Activated naive CD8-positive, alpha-beta T cell (primary cell): ENCODE results near the gene TUBA1C.
"Not testable (repeated sequence)": the region's sequence is repeated elsewhere in the genome, so short reads cannot be mapped to it uniquely, and the experiment has no call there.

Source experiments
- H3K27ac Mint-ChIP-seq: one replicate; pipeline ENCODE4 v1.8.0; 2021; ENCODE audit warnings: mixed read lengths
- H3K27me3 Mint-ChIP-seq: one replicate; pipeline ENCODE4 v1.8.0; 2021; ENCODE audit warnings: mixed read lengths
- H3K36me3 Mint-ChIP-seq: one replicate; pipeline ENCODE4 v1.8.0; 2021; ENCODE audit warnings: mixed read lengths
- H3K4me1 Mint-ChIP-seq: one replicate; pipeline ENCODE4 v1.8.0; 2021; ENCODE audit warnings: low read depth, mixed read lengths
- H3K4me3 Mint-ChIP-seq: one replicate; pipeline ENCODE4 v1.8.0; 2021; ENCODE audit warnings: mild to moderate bottlenecking, mixed read lengths
- H3K9me3 Mint-ChIP-seq: one replicate; pipeline ENCODE4 v1.8.0; 2021; ENCODE audit warnings: low read depth, mixed read lengths

TUBA1C gene

DNA sequence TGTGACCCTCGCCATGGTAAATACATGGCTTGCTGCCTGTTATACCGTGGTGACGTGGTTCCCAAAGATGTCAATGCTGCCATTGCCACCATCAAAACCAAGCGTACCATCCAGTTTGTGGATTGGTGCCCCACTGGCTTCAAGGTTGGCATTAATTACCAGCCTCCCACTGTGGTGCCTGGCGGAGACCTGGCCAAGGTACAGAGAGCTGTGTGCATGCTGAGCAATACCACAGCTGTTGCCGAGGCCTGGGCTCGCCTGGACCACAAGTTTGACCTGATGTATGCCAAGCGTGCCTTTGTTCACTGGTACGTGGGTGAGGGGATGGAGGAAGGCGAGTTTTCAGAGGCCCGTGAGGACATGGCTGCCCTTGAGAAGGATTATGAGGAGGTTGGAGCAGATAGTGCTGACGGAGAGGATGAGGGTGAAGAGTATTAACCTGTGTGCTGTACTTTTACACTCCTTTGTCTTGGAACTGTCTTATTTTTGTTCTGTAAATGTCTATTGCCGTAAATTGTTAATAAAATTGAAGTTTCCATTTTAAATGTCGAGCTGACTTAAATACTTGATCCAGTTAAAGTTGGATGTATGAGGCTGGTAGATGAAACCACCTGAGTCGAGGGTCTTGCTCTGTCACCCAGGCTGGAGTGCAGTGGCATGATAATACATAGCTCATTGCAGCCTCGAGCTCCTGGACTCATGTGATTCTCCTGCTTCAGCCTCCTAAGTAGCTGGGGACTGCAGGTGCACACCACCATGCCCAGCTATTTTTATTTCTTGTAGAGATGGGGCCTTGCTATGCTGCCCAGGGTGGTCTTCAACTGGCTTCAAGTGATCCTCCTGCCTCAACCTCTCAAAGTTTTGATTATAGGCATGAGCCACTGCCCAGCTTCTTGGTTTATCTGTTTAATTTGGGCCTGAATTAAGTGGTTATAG, 8.2 kb downstream of the TUBA1C start:
- Mint-ChIP-seq H3K36me3 (peaks cover 17% of the 10 kb centered on the region), H3K4me1 (peaks cover 9% of the 10 kb centered on the region), H3K9me3 (no peaks in the 10 kb centered on the region), H3K27ac (peak overlapping the region; percentile 41), H3K27me3 (no peaks in the 10 kb centered on the region), H3K4me3 (no peak overlapping the region)

DNA sequence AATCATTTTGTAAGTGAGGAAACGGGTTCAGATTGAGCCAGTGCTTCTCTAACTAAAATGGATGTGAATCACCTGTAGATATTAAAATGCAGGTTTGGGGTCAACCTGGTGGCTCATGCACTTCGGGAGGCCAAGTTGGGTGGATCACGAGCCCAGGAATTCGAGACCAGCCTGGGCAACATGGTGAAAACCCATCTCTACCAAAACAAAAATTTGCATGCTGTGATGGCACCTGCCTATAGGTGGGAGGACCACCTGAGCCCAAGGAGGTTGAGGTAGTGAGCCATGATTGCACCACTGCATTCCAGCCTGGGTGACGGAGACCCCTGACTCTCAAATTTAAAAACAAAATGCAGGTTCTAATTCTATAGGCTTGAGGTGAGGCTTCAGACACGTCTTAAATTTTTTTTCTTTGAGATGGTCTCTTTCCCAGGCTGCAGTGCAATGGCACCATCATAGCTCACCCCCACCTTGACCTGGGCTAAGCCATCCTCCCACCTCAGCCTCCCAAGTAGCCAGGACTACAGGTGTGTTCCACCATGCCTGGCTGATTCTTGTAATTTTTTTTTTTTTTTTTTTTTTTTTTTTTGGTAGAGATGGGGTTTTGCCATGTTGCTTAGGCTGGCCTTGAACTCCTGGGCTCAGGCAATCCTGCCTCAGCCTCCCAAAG, 9.0 kb downstream of the TUBA1C start:
- no peak overlapping the region for H3K27ac Mint-ChIP-seq
- no peak overlapping the region for H3K4me3 Mint-ChIP-seq
- peaks cover 14% of the 10 kb centered on the region for H3K36me3 Mint-ChIP-seq
- H3K27me3 Mint-ChIP-seq = no peaks in the 10 kb centered on the region
- no peaks in the 10 kb centered on the region for H3K9me3 Mint-ChIP-seq
- peaks cover 5% of the 10 kb centered on the region for H3K4me1 Mint-ChIP-seq

DNA sequence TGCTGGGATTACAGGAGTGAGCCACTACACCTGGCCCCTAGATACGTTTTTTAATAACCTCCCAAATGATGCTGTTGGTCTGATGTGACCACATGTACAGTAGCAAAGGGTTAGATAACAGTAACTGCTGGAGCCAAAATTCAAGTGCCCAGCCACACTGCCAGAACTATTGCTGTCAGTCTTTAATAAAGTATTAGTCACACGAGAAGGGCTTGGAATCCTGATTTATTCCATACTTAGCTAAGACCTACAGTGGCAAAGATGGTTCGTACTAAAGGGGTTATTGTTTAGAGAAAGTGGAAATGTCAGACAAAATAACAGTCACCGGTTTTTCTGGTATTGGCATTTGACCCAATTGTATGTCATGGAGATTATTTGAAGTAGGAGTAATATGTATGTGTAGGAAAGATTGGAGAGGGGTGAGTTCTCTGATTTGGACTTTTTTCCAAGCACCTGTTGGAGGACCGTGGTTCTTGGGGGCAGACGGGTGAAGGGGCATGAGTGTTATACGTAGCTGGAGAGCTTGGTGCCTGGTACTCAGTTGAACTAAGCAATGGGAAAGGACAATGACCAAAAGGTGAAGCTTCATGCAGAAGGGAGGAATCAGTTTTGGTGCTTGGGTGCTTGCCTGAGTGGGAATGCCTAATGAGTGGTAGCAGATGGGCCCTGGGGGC, 9.7 kb downstream of the TUBA1C start:
- no peaks in the 10 kb centered on the region for H3K4me1 Mint-ChIP-seq
- H3K9me3 Mint-ChIP-seq = no peaks in the 10 kb centered on the region
- H3K36me3 Mint-ChIP-seq = peaks cover 14% of the 10 kb centered on the region
- H3K4me3 Mint-ChIP-seq = no peak overlapping the region
- H3K27me3 Mint-ChIP-seq = no peaks in the 10 kb centered on the region
- H3K27ac Mint-ChIP-seq = no peak overlapping the region

DNA sequence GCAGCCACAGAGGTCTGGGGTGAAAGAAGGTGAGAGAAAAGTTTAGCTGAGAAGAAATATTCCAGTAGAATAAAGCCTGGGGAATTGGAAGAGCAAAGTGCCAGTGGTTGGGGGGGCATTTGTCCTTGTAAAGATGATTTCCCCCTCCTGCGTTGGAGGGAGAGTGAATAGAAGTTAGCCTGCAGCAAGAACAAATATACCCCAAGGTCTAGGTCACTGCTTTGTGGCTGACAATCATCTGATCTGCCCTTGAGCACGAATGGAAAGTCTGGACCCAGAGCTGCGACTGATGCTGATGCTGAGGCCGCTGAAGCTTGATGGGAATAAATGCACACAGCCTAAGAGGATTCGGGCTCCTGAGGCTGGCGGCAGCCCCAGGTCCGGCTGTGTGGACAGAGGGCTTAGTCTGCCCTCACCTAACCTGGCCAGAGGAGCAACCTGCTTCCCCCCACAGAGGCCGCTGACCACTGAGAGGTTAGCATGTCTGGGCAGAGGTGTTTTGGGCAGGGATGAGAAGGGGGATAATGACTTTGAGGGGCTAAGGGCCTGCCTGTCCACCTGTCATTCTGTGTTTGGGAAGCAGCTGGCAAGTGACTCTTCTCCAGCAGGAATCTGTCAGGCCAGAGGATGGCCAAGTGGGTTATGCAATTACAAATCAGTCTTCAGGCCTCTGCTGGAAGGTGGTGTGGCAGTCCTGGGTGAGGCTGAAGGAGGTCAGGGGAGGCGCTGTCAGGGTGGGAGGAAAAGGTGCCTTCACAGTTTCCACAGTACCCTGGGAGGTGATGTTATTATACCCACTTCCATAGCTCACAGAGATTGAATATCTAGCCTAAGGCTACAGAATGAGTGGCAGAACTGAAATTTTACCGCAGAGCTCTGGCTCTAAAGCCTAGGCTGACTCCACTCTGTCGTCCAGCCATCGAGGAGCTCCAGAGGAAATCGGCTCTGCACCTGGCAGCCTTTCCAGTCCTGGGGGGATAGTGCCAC, 11.7 kb downstream of the TUBA1C start:
- no peaks in the 10 kb centered on the region for H3K4me1 Mint-ChIP-seq
- peaks cover 3% of the 10 kb centered on the region for H3K27me3 Mint-ChIP-seq

DNA sequence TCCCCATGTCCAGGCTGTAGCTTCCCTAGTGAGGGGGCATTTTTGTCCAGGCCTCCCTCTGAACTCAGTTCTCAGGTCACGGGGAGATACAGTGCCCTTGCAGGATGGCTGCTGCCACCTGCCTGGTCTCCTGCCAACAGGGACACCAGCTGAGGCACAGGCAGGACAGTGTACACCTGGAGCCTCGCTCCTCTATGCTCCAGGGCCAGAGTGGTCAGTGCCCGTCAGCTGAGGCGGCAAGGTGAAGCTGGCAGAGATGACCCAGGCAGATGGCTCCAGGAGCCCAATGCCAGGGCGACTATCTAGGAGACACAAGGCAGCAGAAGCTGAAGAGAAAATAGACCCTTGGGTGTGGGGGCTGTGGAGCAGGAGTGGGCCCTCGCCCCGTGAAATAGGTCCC, 12.6 kb downstream of the TUBA1C start:
- H3K36me3 Mint-ChIP-seq = peaks cover 5% of the 10 kb centered on the region
- no peaks in the 10 kb centered on the region for H3K9me3 Mint-ChIP-seq
- no peaks in the 10 kb centered on the region for H3K4me1 Mint-ChIP-seq
- H3K4me3 Mint-ChIP-seq = no peak overlapping the region
- H3K27me3 Mint-ChIP-seq = peaks cover 3% of the 10 kb centered on the region
- no peak overlapping the region for H3K27ac Mint-ChIP-seq

More for the DNA sequence above, 11.7 kb downstream of the TUBA1C start:
- no peaks in the 10 kb centered on the region for H3K9me3 Mint-ChIP-seq
- H3K27ac Mint-ChIP-seq = no peak overlapping the region
- H3K4me3 Mint-ChIP-seq = no peak overlapping the region
- H3K36me3 Mint-ChIP-seq = peaks cover 5% of the 10 kb centered on the region

DNA sequence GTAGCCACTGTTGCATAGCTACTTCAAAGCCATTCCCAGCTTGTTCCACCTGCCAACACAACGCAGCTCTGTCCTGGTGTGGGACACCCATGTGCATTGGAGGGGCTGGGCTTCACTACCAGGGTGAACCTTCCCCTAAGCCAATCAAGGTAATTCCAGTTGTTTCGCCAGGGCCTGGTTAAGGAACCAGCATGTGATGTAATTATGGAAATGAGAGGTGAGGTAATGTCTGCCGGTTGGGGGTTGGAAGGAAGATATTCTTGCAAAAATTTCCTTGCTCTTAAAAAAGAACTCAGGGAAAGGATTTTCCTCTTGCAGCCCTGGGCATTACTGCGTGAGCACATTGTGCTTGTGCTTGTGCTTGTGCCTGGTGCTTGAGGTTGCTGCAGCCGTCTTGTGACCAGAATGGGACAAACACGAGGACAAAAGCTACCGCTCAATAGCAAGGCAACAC, 14.9 kb downstream of the TUBA1C start:
- Mint-ChIP-seq H3K4me1 (no peaks in the 10 kb centered on the region), H3K9me3 (no peaks in the 10 kb centered on the region), H3K27me3 (peaks cover 3% of the 10 kb centered on the region), H3K36me3 (no peaks in the 10 kb centered on the region), H3K27ac (no peak overlapping the region), H3K4me3 (no peak overlapping the region)

DNA sequence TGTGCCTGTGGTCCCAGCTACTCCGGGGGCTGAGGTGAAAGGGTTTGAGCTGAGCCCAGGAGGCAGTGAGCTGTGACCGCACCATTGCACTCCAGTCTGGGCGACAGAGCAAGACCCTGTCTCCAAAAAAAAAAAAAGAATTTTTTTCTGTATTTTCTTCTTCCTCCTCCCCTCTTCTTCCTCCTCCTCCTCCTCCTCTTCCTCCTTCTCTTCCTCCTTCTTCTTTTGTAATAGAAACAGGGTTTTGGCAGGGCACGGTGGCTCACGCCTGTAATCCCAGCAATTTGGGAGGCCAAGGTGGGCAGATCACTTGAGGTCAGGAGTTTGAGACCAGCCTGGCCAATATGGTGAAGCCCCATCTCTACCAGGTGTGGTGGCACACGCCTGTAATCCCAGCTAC, 15.7 kb downstream of the TUBA1C start:
- H3K9me3 Mint-ChIP-seq, H3K4me1 Mint-ChIP-seq, H3K36me3 Mint-ChIP-seq, H3K4me3 Mint-ChIP-seq, H3K27ac Mint-ChIP-seq, H3K27me3 Mint-ChIP-seq: not testable (repeated sequence)

DNA sequence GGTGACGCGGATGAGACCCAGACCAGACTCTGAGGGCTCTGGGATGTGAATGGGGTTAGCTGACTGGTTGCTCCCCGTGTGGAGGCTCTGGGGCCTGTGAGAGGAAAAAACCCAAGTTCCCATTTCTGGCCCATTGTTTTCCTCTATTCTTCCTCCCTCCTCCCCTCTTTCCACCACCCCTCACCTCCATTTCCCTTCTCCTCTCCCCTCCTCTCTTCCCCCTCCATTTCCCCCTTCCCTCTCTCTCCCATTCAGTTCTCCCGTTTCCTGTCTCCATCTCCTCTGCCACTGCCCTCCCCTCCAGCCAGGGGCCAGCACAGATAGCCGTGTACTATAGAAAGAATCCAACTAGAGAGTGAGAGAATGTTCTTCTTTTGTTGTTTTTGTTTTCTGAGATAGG, 17.4 kb downstream of the TUBA1C start:
- Mint-ChIP-seq H3K27me3 (peaks cover 7% of the 10 kb centered on the region), H3K4me3 (no peak overlapping the region), H3K36me3 (no peaks in the 10 kb centered on the region), H3K9me3 (no peaks in the 10 kb centered on the region), H3K4me1 (no peaks in the 10 kb centered on the region), H3K27ac (no peak overlapping the region)

DNA sequence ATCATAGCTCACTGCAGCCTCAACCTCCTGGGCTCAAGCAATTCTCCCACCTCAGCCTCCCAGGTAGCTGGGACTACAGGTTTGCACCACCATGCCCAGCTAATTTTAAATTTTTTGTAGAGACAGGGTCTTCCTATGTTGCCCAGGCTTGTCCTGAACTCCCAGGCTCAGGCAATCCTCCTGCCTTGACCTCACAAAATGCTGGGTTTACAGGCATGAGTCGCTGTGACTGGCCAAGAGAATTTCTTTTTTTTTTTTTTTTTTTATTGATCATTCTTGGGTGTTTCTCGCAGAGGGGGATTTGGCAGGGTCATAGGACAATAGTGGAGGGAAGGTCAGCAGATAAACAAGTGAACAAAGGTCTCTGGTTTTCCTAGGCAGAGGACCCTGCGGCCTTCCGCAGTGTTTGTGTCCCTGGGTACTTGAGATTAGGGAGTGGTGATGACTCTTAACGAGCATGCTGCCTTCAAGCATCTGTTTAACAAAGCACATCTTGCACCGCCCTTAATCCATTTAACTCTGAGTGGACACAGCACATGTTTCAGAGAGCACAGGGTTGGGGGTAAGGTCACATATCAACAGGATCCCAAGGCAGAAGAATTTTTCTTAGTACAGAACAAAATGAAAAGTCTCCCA, 18.0 kb downstream of the TUBA1C start:
- H3K4me1 Mint-ChIP-seq, H3K36me3 Mint-ChIP-seq, H3K4me3 Mint-ChIP-seq, H3K9me3 Mint-ChIP-seq, H3K27ac Mint-ChIP-seq: not testable (repeated sequence)
- H3K27me3 Mint-ChIP-seq = peaks cover 11% of the 10 kb centered on the region

DNA sequence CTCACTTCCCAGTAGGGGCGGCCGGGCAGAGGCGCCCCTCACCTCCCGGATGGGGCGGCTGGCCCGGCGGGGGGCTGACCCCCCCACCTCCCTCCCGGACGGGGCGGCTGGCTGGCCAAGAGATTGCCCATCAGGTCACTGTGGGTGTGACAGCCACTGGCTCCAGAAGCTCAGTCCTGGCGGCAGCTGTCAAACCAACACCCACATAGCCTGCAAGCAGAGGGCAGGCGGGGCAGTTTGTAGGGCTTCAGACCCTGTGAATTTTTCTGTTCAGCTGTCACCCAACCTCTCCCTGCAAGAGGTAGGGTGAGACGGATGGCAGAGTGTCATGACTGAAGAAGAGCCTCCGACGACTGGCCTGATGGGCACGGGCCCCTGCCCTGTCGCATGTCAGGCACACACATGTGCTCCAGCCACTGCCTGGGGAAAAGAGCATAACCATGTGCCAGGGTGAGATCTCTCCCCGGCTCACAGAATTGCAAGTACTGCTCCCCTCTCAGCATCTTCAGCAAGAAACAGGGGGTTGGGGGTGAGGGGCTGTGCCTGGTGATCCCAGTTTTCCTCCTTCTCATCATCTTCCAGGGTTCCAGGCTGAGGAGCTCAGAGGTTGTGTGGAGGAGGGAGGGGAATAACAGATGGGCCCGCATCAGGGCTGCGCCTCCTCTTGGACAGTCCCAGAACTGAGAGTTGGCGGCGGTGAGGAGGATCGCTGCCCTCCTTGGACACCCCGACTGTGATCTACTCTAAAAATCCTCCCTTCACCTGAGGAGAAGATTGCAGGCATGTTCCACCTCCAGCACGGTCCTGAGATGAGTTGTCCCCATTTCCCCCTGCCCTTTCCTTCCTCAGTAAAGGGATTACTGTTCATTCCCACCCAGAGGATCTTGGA, 18.9 kb downstream of the TUBA1C start:
- H3K9me3 Mint-ChIP-seq = no peaks in the 10 kb centered on the region
- no peaks in the 10 kb centered on the region for H3K4me1 Mint-ChIP-seq
- peaks cover 17% of the 10 kb centered on the region for H3K27me3 Mint-ChIP-seq
- no peak overlapping the region for H3K27ac Mint-ChIP-seq
- H3K36me3 Mint-ChIP-seq = no peaks in the 10 kb centered on the region
- H3K4me3 Mint-ChIP-seq = no peak overlapping the region

DNA sequence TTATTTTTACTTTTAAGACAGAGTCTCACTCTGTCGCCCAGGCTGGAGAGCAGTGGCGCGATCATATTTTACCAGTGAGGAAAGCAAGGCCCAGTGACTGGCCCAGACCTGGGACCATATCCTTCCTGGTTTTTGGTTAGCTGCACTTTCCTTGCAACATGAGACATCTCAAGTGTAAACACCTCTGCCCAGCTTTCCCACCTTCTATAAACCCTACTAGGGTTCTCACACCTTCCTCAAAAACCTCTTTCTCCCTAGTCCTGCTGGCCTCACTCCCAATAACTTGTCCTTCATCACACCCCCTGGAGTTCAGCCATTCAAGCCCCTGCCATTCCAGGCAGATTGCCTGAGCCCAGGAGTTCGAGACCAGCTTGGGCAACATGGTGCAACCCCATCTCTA, 19.8 kb downstream of the TUBA1C start:
- H3K27ac Mint-ChIP-seq = no peak overlapping the region
- no peaks in the 10 kb centered on the region for H3K36me3 Mint-ChIP-seq
- H3K27me3 Mint-ChIP-seq = peaks cover 17% of the 10 kb centered on the region
- H3K9me3 Mint-ChIP-seq = no peaks in the 10 kb centered on the region
- H3K4me3 Mint-ChIP-seq = no peak overlapping the region
- H3K4me1 Mint-ChIP-seq = no peaks in the 10 kb centered on the region

DNA sequence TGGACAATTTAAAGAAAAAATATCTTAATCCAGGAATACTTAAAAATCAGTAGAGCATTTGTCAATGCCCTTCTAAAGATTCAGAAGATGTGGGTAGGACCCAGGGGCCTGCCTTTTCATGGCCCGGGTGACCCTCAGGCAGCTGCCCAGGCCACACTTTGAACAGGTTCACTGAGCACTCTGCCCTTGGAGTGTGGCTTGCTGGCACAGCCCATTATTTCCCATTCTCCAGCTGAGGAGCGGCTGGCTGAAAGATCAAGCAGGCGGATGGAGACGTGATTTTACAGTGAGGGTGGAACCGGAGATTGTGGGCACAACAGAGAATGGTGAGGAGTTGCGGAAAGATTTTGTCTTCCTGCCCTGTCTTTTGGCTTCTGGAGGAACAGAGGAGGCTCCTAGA, 23.0 kb downstream of the TUBA1C start:
- peaks cover 15% of the 10 kb centered on the region for H3K27me3 Mint-ChIP-seq

DNA sequence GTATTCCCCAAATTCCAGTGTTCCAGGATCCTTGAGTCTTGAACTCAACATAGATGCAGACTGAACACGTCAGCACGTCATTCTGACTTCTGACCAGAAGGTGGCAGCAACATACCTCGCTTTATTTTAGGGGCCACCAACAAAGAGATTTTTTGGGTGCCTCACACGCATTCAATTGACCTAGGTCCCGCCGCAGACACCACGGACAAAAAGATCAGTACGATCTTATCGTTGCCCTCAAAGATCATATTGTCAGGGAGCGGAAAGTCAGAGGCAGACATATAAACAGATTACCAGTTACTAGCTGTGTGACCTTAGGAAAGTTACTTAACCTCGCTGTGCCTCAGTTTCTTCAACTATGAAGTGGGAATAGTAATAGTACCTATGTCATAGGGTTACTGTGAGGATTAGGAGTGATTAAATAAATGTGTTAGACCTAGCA, 23.6 kb downstream of the TUBA1C start:
- no peaks in the 10 kb centered on the region for H3K36me3 Mint-ChIP-seq
- no peaks in the 10 kb centered on the region for H3K4me1 Mint-ChIP-seq
- peaks cover 15% of the 10 kb centered on the region for H3K27me3 Mint-ChIP-seq
- H3K9me3 Mint-ChIP-seq = no peaks in the 10 kb centered on the region
- H3K27ac Mint-ChIP-seq = no peak overlapping the region
- H3K4me3 Mint-ChIP-seq = no peak overlapping the region

More for the DNA sequence above, 23.0 kb downstream of the TUBA1C start:
- Mint-ChIP-seq H3K9me3 (no peaks in the 10 kb centered on the region), H3K36me3 (no peaks in the 10 kb centered on the region), H3K4me3 (no peak overlapping the region), H3K27ac (no peak overlapping the region), H3K4me1 (no peaks in the 10 kb centered on the region)
